ENCODE data around the gene LCNL1. TPM values are rescaled to one million over a fixed set of nuclear protein-coding genes. Genes with fewer than 3 reads are reported as not detected.

LCNL1 gene
- total RNA-seq, 5 donors from 2014 or later (not counting 1 experiment from before 2014, with no cell fraction given), result 0.29 to 2.2 (median 1.3) TPM

GRCh38 chr9:136972743-136973142 lies 10.1 kb upstream of the LCNL1 start:
- Histone ChIP-seq H3K36me3 (ENCODE audit: control insufficient read depth in 2 of 2, extremely low read depth in 1 of 2, insufficient read depth in 1 of 2, low read length in 1 of 2) (no peaks in the 10 kb centered on the region), H3K27ac (ENCODE audit: low read length) (no peak overlapping the region), H3K4me3 (ENCODE audit: control insufficient read depth in 1 of 2, extremely low read depth in 1 of 2, low read length in 1 of 2) (no peak overlapping the region), H3K27me3 (replicated peaks in 1 of 2; ENCODE audit: control insufficient read depth in 2 of 2, extremely low read depth in 1 of 2, insufficient read depth in 2 of 2, low read length in 1 of 2) (peaks cover 0 to 6% of the 10 kb centered on the region in 2 experiments), H3K4me1 (ENCODE audit: control insufficient read depth in 1 of 2, extremely low read depth in 1 of 2, insufficient read depth in 2 of 2, low read length in 2 of 2) (peaks cover 0 to 59% of the 10 kb centered on the region in 2 experiments), H3K9me3 (no peaks in the 10 kb centered on the region)
- H3K4me1 Mint-ChIP-seq, result peaks cover 14 to 31% (median 25%) of the 10 kb centered on the region in 3 donors
- H3K9me3 Mint-ChIP-seq, result no peaks in the 10 kb centered on the region
- CTCF ChIA-PET, result no interaction called here
- no peaks in the 10 kb centered on the region for H3K36me3 Mint-ChIP-seq
- DNase-seq (no peak), ATAC-seq (replicated peaks in 1 of 4) (no peak)
- no peaks in the 10 kb centered on the region for H3K27me3 Mint-ChIP-seq
- POLR2A ChIA-PET, result no interaction called here
- H3K4me3 Mint-ChIP-seq, result no peak overlapping the region
- no peak overlapping the region for H3K27ac Mint-ChIP-seq
- WGBS (ENCODE audit: insufficient coverage), result 83% methylated on average over 8 of the region's 13 CpGs

- Histone ChIP-seq H3K36me3 (ENCODE audit: control insufficient read depth in 2 of 2, extremely low read depth in 1 of 2, insufficient read depth in 1 of 2, low read length in 1 of 2) (no peaks in the 10 kb centered on the region), H3K4me1 (ENCODE audit: control insufficient read depth in 1 of 2, extremely low read depth in 1 of 2, insufficient read depth in 2 of 2, low read length in 2 of 2) (peaks cover 0 to 63% of the 10 kb centered on the region in 2 experiments), H3K4me3 (ENCODE audit: control insufficient read depth in 1 of 2, extremely low read depth in 1 of 2, low read length in 1 of 2) (no peak overlapping the region), H3K27ac (ENCODE audit: low read length) (peak overlapping the region; percentile 25), H3K9me3 (no peaks in the 10 kb centered on the region), H3K27me3 (replicated peaks in 1 of 2; ENCODE audit: control insufficient read depth in 2 of 2, extremely low read depth in 1 of 2, insufficient read depth in 2 of 2, low read length in 1 of 2) (peaks cover 0 to 9% of the 10 kb centered on the region in 2 experiments)
- DNase-seq, result no peak
- POLR2A ChIA-PET, result no interaction called here
- Mint-ChIP-seq H3K4me3 (no peak overlapping the region), H3K27me3 (no peaks in the 10 kb centered on the region), H3K4me1 (peaks cover 14 to 31% (median 25%) of the 10 kb centered on the region in 3 donors), H3K9me3 (no peaks in the 10 kb centered on the region), H3K36me3 (no peaks in the 10 kb centered on the region), H3K27ac (no peak overlapping the region)
- CTCF ChIA-PET, result interaction anchor here in 1 of 2 donors (2.4 kb wide), 1 partner anchor 61 kb away, joined by 7 read pairs; no protein-coding TSS in a partner anchor
- 91% methylated on average over 17 of the region's 29 CpGs for WGBS (ENCODE audit: insufficient coverage)
- ATAC-seq (replicated peaks in 1 of 4), result no peak
These were observed 8.9 kb upstream of the LCNL1 start for GRCh38 chr9:136973618-136974617.

GRCh38 chr9:136974817-136975535 lies 7.8 kb upstream of the LCNL1 start:
- peak overlapping the region; percentile 77 to 82 for H3K27ac Mint-ChIP-seq
- peak in 3 of 4 experiments; percentile 25 to 56 (median 49) for ATAC-seq (replicated peaks in 1 of 4)
- Histone ChIP-seq H3K4me3 (ENCODE audit: control insufficient read depth in 1 of 2, extremely low read depth in 1 of 2, low read length in 1 of 2) (peak overlapping the region in 1 of 2 donors; percentile 43), H3K36me3 (ENCODE audit: control insufficient read depth in 2 of 2, extremely low read depth in 1 of 2, insufficient read depth in 1 of 2, low read length in 1 of 2) (no peaks in the 10 kb centered on the region), H3K27ac (ENCODE audit: low read length) (peak overlapping the region; percentile 25), H3K27me3 (replicated peaks in 1 of 2; ENCODE audit: control insufficient read depth in 2 of 2, extremely low read depth in 1 of 2, insufficient read depth in 2 of 2, low read length in 1 of 2) (peaks cover 0 to 9% of the 10 kb centered on the region in 2 experiments), H3K4me1 (ENCODE audit: control insufficient read depth in 1 of 2, extremely low read depth in 1 of 2, insufficient read depth in 2 of 2, low read length in 2 of 2) (peaks cover 0 to 71% of the 10 kb centered on the region in 2 experiments), H3K9me3 (no peaks in the 10 kb centered on the region)
- no peaks in the 10 kb centered on the region for H3K36me3 Mint-ChIP-seq
- no peaks in the 10 kb centered on the region for H3K27me3 Mint-ChIP-seq
- CTCF ChIA-PET, result interaction anchor here in 1 of 2 donors (2.4 kb wide), 1 partner anchor 60 kb away, joined by 7 read pairs; no protein-coding TSS in a partner anchor
- peaks cover 14 to 31% (median 25%) of the 10 kb centered on the region in 3 donors for H3K4me1 Mint-ChIP-seq
- POLR2A ChIA-PET, result no interaction called here
- peak overlapping the region; percentile 46 to 65 (median 65) for H3K4me3 Mint-ChIP-seq
- WGBS (ENCODE audit: insufficient coverage), result 38% methylated on average over 11 of the region's 15 CpGs
- peak in 3 of 35 experiments; percentile 16 to 36 (median 31) for DNase-seq
- H3K9me3 Mint-ChIP-seq, result no peaks in the 10 kb centered on the region

- peaks cover 0 to 65% of the 10 kb centered on the region in 2 experiments for H3K4me1 ChIP-seq (ENCODE audit: control insufficient read depth in 1 of 2, extremely low read depth in 1 of 2, insufficient read depth in 2 of 2, low read length in 2 of 2)
- H3K4me3 ChIP-seq (ENCODE audit: control insufficient read depth in 1 of 2, extremely low read depth in 1 of 2, low read length in 1 of 2), result peak overlapping the region in 1 of 2 donors; percentile 43
- DNase-seq (peak in 10 of 35 experiments; percentile 18 to 46 (median 34)), ATAC-seq (replicated peaks in 1 of 4) (peak in 3 of 4 experiments; percentile 7 to 15 (median 7))
- peak overlapping the region; percentile 77 to 82 for H3K27ac Mint-ChIP-seq
- ChIA-PET POLR2A (no interaction called here), CTCF (interaction anchor here (0.5 to 2.4 kb wide), 2 partner anchors 59 to 86 kb away, joined by 3 to 7 read pairs; no protein-coding TSS in a partner anchor)
- no peaks in the 10 kb centered on the region for H3K9me3 ChIP-seq
- H3K9me3 Mint-ChIP-seq, result no peaks in the 10 kb centered on the region
- peaks cover 0 to 2% of the 10 kb centered on the region in 2 donors for H3K27me3 Mint-ChIP-seq
- peaks cover 14 to 33% (median 25%) of the 10 kb centered on the region in 3 donors for H3K4me1 Mint-ChIP-seq
- no peaks in the 10 kb centered on the region for H3K36me3 Mint-ChIP-seq
- H3K36me3 ChIP-seq (ENCODE audit: control insufficient read depth in 2 of 2, extremely low read depth in 1 of 2, insufficient read depth in 1 of 2, low read length in 1 of 2), result no peaks in the 10 kb centered on the region
- H3K27ac ChIP-seq (ENCODE audit: low read length), result peak overlapping the region; percentile 25
- peak overlapping the region; percentile 46 to 65 (median 65) for H3K4me3 Mint-ChIP-seq
- WGBS (ENCODE audit: insufficient coverage), result 28% methylated on average over 13 of the region's 14 CpGs
- peaks cover 0 to 9% of the 10 kb centered on the region in 2 experiments for H3K27me3 ChIP-seq (replicated peaks in 1 of 2; ENCODE audit: control insufficient read depth in 2 of 2, extremely low read depth in 1 of 2, insufficient read depth in 2 of 2, low read length in 1 of 2)
These were observed 7.1 kb upstream of the LCNL1 start for GRCh38 chr9:136975644-136976043.

GRCh38 chr9:136977223-136977622 lies 5.6 kb upstream of the LCNL1 start, which contains the start of gene PTGDS:
Gene PTGDS (plus strand): TSS chr9:136977504. CDS start chr9:136977579, 75 bp downstream.
- Mint-ChIP-seq H3K9me3 (no peaks in the 10 kb centered on the region), H3K36me3 (no peaks in the 10 kb centered on the region), H3K4me3 (peak within 1 kb of the TSS in 2 of 3 donors; percentile 51 to 65), H3K27me3 (peaks cover 0 to 6% of the 10 kb centered on the region in 2 donors), H3K27ac (peak within 1 kb of the TSS in 1 of 2 donors; percentile 82), H3K4me1 (peaks cover 14 to 35% (median 25%) of the 10 kb centered on the region in 3 donors)
- ATAC-seq (replicated peaks in 1 of 4), result no peak
- H3K4me1 ChIP-seq (ENCODE audit: control insufficient read depth in 1 of 2, extremely low read depth in 1 of 2, insufficient read depth in 2 of 2, low read length in 2 of 2), result peaks cover 0 to 63% of the 10 kb centered on the region in 2 experiments
- no peaks in the 10 kb centered on the region for H3K9me3 ChIP-seq
- WGBS (ENCODE audit: insufficient coverage), result 69% methylated on average over 5 of the region's 10 CpGs
- no peaks in the 10 kb centered on the region for H3K36me3 ChIP-seq (ENCODE audit: control insufficient read depth in 2 of 2, extremely low read depth in 1 of 2, insufficient read depth in 1 of 2, low read length in 1 of 2)
- CTCF ChIA-PET, result no interaction called here
- peaks cover 0 to 13% of the 10 kb centered on the region in 2 experiments for H3K27me3 ChIP-seq (replicated peaks in 1 of 2; ENCODE audit: control insufficient read depth in 2 of 2, extremely low read depth in 1 of 2, insufficient read depth in 2 of 2, low read length in 1 of 2)
- POLR2A ChIA-PET, result no interaction called here
- no peak within 1 kb of the TSS for H3K27ac ChIP-seq (ENCODE audit: low read length)
- peak within 1 kb of the TSS; percentile 12 to 30 for H3K4me3 ChIP-seq (ENCODE audit: control insufficient read depth in 1 of 2, extremely low read depth in 1 of 2, low read length in 1 of 2)
- DNase-seq, result no peak

Data from T-cell (primary cell).